Dendritic cell treated with granulocyte-macrophage colony-stimulating factor and Interleukin-4, amounts not matched to agents 40 ng/mL and 50 ng/mL, for 4 days (primary cell): Measurements from ENCODE around the gene FHOD3.

Source experiments
- H3K27ac Mint-ChIP-seq: one replicate; pipeline ENCODE4 v1.8.0; 2022; ENCODE audit warnings: mild to moderate bottlenecking, mixed read lengths
- H3K27me3 Mint-ChIP-seq: one replicate; pipeline ENCODE4 v1.8.0; 2022; ENCODE audit warnings: mild to moderate bottlenecking, mixed read lengths
- H3K36me3 Mint-ChIP-seq: one replicate; pipeline ENCODE4 v1.8.0; 2022; ENCODE audit warnings: low read depth, mixed read lengths
- H3K4me1 Mint-ChIP-seq: one replicate; pipeline ENCODE4 v1.8.0; 2022; ENCODE audit warnings: low read depth, mixed read lengths
- H3K4me3 Mint-ChIP-seq: one replicate; pipeline ENCODE4 v1.8.0; 2022; ENCODE audit warnings: mild to moderate bottlenecking, moderate library complexity, mixed read lengths
- H3K9me3 Mint-ChIP-seq: one replicate; pipeline ENCODE4 v1.8.0; 2022; ENCODE audit warnings: mixed read lengths
- intact Hi-C: fragments of 100-400 bp; cut with micrococcal nuclease; formaldehyde crosslinking; loops from one replicate; pipeline ENCODE4 v1.15.0; 2022

Gene FHOD3

GRCh38 chr18:36396190-36396589 is 98.7 kb downstream of the FHOD3 start:
- intact Hi-C loops, result no loop called here
- Mint-ChIP-seq H3K4me3 (no peak overlapping the region), H3K36me3 (no peaks in the 10 kb centered on the region), H3K9me3 (peaks cover 11% of the 10 kb centered on the region), H3K27me3 (peaks cover 1% of the 10 kb centered on the region), H3K4me1 (no peaks in the 10 kb centered on the region), H3K27ac (no peak overlapping the region)

- Mint-ChIP-seq H3K27ac (no peak overlapping the region), H3K27me3 (peaks cover 1% of the 10 kb centered on the region), H3K4me3 (no peak overlapping the region), H3K9me3 (peaks cover 11% of the 10 kb centered on the region), H3K36me3 (no peaks in the 10 kb centered on the region), H3K4me1 (no peaks in the 10 kb centered on the region)
- intact Hi-C loops, result no loop called here
Observed at GRCh38 chr18:36397033-36397432, 99.5 kb downstream of the FHOD3 start.

GRCh38 chr18:36398419-36398818 is 100.9 kb downstream of the FHOD3 start:
- H3K27me3 Mint-ChIP-seq, result peaks cover 1% of the 10 kb centered on the region
- no peak overlapping the region for H3K4me3 Mint-ChIP-seq
- peaks cover 11% of the 10 kb centered on the region for H3K9me3 Mint-ChIP-seq
- no peaks in the 10 kb centered on the region for H3K4me1 Mint-ChIP-seq
- H3K27ac Mint-ChIP-seq, result no peak overlapping the region
- H3K36me3 Mint-ChIP-seq, result no peaks in the 10 kb centered on the region
- intact Hi-C loops, result no loop called here

GRCh38 chr18:36399055-36399454 is 101.5 kb downstream of the FHOD3 start:
- intact Hi-C loops, result no loop called here
- H3K27ac Mint-ChIP-seq, result no peak overlapping the region
- H3K4me3 Mint-ChIP-seq, result no peak overlapping the region
- peaks cover 11% of the 10 kb centered on the region for H3K9me3 Mint-ChIP-seq
- H3K4me1 Mint-ChIP-seq, result no peaks in the 10 kb centered on the region
- H3K27me3 Mint-ChIP-seq, result peaks cover 1% of the 10 kb centered on the region
- no peaks in the 10 kb centered on the region for H3K36me3 Mint-ChIP-seq

GRCh38 chr18:36401462-36401861 is 103.9 kb downstream of the FHOD3 start:
- no peak overlapping the region for H3K27ac Mint-ChIP-seq
- intact Hi-C loops, result loop anchor here (10.0 kb wide), 1 partner anchor 407 kb away; no protein-coding TSS in a partner anchor
- no peaks in the 10 kb centered on the region for H3K36me3 Mint-ChIP-seq
- peaks cover 1% of the 10 kb centered on the region for H3K27me3 Mint-ChIP-seq
- H3K4me1 Mint-ChIP-seq, result no peaks in the 10 kb centered on the region
- H3K4me3 Mint-ChIP-seq, result no peak overlapping the region
- H3K9me3 Mint-ChIP-seq, result peaks cover 8% of the 10 kb centered on the region

- Mint-ChIP-seq H3K9me3 (no peaks in the 10 kb centered on the region), H3K4me3 (no peak overlapping the region), H3K27me3 (peaks cover 1% of the 10 kb centered on the region), H3K4me1 (no peaks in the 10 kb centered on the region), H3K36me3 (no peaks in the 10 kb centered on the region), H3K27ac (no peak overlapping the region)
- intact Hi-C loops, result loop anchor here (10.0 kb wide), 1 partner anchor 408 kb away; no protein-coding TSS in a partner anchor
Observed at GRCh38 chr18:36402765-36403396, 105.4 kb downstream of the FHOD3 start.

- intact Hi-C loops, result loop anchor here (10.0 kb wide), 1 partner anchor 409 kb away; no protein-coding TSS in a partner anchor
- no peaks in the 10 kb centered on the region for H3K36me3 Mint-ChIP-seq
- H3K4me3 Mint-ChIP-seq, result no peak overlapping the region
- no peaks in the 10 kb centered on the region for H3K4me1 Mint-ChIP-seq
- no peaks in the 10 kb centered on the region for H3K9me3 Mint-ChIP-seq
- no peak overlapping the region for H3K27ac Mint-ChIP-seq
- peaks cover 1% of the 10 kb centered on the region for H3K27me3 Mint-ChIP-seq
Observed at GRCh38 chr18:36403896-36404820, 106.6 kb downstream of the FHOD3 start.

- Mint-ChIP-seq H3K27me3 (no peaks in the 10 kb centered on the region), H3K9me3 (no peaks in the 10 kb centered on the region), H3K27ac (no peak overlapping the region), H3K4me1 (no peaks in the 10 kb centered on the region), H3K4me3 (no peak overlapping the region), H3K36me3 (no peaks in the 10 kb centered on the region)
- intact Hi-C loops, result loop anchor here (10.0 kb wide), 1 partner anchor 411 kb away; no protein-coding TSS in a partner anchor
Observed at GRCh38 chr18:36405611-36406010, 108.1 kb downstream of the FHOD3 start.

GRCh38 chr18:36406805-36407204 is 109.3 kb downstream of the FHOD3 start:
- Mint-ChIP-seq H3K9me3 (no peaks in the 10 kb centered on the region), H3K4me3 (no peak overlapping the region)
- intact Hi-C loops, result loop anchor here (10.0 kb wide), 1 partner anchor 412 kb away; no protein-coding TSS in a partner anchor

GRCh38 chr18:36408606-36409005 is 111.1 kb downstream of the FHOD3 start:
- intact Hi-C loops, result loop anchor here (10.0 kb wide), 1 partner anchor 414 kb away; no protein-coding TSS in a partner anchor
- Mint-ChIP-seq H3K36me3 (no peaks in the 10 kb centered on the region), H3K4me1 (no peaks in the 10 kb centered on the region), H3K27me3 (no peaks in the 10 kb centered on the region), H3K27ac (no peak overlapping the region), H3K4me3 (no peak overlapping the region), H3K9me3 (no peaks in the 10 kb centered on the region)

More at GRCh38 chr18:36406805-36407204, 109.3 kb downstream of the FHOD3 start:
- Mint-ChIP-seq H3K36me3 (no peaks in the 10 kb centered on the region), H3K27me3 (no peaks in the 10 kb centered on the region), H3K4me1 (no peaks in the 10 kb centered on the region), H3K27ac (no peak overlapping the region)

GRCh38 chr18:36409779-36410178 is 112.3 kb downstream of the FHOD3 start:
- no peaks in the 10 kb centered on the region for H3K27me3 Mint-ChIP-seq
- intact Hi-C loops, result loop anchor here (10.0 kb wide), 1 partner anchor 415 kb away; no protein-coding TSS in a partner anchor
- no peak overlapping the region for H3K4me3 Mint-ChIP-seq
- H3K4me1 Mint-ChIP-seq, result no peaks in the 10 kb centered on the region
- no peak overlapping the region for H3K27ac Mint-ChIP-seq
- no peaks in the 10 kb centered on the region for H3K36me3 Mint-ChIP-seq
- H3K9me3 Mint-ChIP-seq, result no peaks in the 10 kb centered on the region

GRCh38 chr18:36410346-36410745 is 112.8 kb downstream of the FHOD3 start:
- no peaks in the 10 kb centered on the region for H3K9me3 Mint-ChIP-seq
- intact Hi-C loops, result no loop called here
- no peaks in the 10 kb centered on the region for H3K36me3 Mint-ChIP-seq
- H3K27me3 Mint-ChIP-seq, result no peaks in the 10 kb centered on the region
- no peak overlapping the region for H3K4me3 Mint-ChIP-seq
- H3K4me1 Mint-ChIP-seq, result no peaks in the 10 kb centered on the region
- no peak overlapping the region for H3K27ac Mint-ChIP-seq

- Mint-ChIP-seq H3K4me3 (no peak overlapping the region), H3K36me3 (no peaks in the 10 kb centered on the region), H3K9me3 (no peaks in the 10 kb centered on the region), H3K27ac (no peak overlapping the region), H3K4me1 (no peaks in the 10 kb centered on the region), H3K27me3 (no peaks in the 10 kb centered on the region)
- intact Hi-C loops, result no loop called here
Observed at GRCh38 chr18:36411745-36412168, 114.2 kb downstream of the FHOD3 start.

- Mint-ChIP-seq H3K4me3 (no peak overlapping the region), H3K27ac (no peak overlapping the region), H3K4me1 (no peaks in the 10 kb centered on the region), H3K27me3 (no peaks in the 10 kb centered on the region), H3K9me3 (no peaks in the 10 kb centered on the region), H3K36me3 (no peaks in the 10 kb centered on the region)
- intact Hi-C loops, result no loop called here
Observed at GRCh38 chr18:36412778-36413177, 115.3 kb downstream of the FHOD3 start.
